Ovary (tissue), 9 donors: ENCODE data around the gene IL1RL1. TPM values are rescaled to one million over a fixed set of nuclear protein-coding genes. Genes with fewer than 3 reads are reported as not detected.

ENCODE experiments used
- DNase-seq, 5 donors: peaks; one replicate each; pipeline ENCODE4 v3.0.0-alpha.2; 2019 to 2020
- H3K27ac ChIP-seq, 2 donors: fragments of 200-600 bp; one replicate each; pipeline versions ENCODE4 v1.5.1 to v1.8.0; 2019 to 2022
- H3K27me3 ChIP-seq: fragments of 200-600 bp; one replicate; pipeline ENCODE4 v1.8.0; 2022
- H3K36me3 ChIP-seq: fragments of 200-600 bp; sonication (generic); one replicate; pipeline ENCODE4 v1.5.1; 2019
- H3K4me1 ChIP-seq: one replicate; pipeline ENCODE4 v1.8.1; 2013; ENCODE audit warnings: mild to moderate bottlenecking, moderate library complexity; ENCODE audit not compliant: insufficient read depth
- H3K4me3 ChIP-seq: fragments of 200-600 bp; sonication (generic); one replicate; pipeline ENCODE4 v1.5.1; 2017
- H3K9me3 ChIP-seq, 2 donors: fragments of 200-600 bp in 1 of 2; sonication (generic) in 1 of 2; one replicate each; pipeline versions ENCODE4 v1.5.1 to v1.8.1; 2013 to 2019; ENCODE audit warnings: mild to moderate bottlenecking in 1 of 2, moderate library complexity in 1 of 2
- EP300 ChIP-seq: sonication (generic); formaldehyde crosslinking; IDR thresholded peaks from one replicate; pipeline ENCODE4 v1.6.1; 2017; ENCODE audit warnings: antibody characterized with exemption
- POLR2A ChIP-seq: fragments of 450-650 bp; IDR thresholded peaks from one replicate; pipeline ENCODE4 v1.6.1; 2017; ENCODE audit warnings: antibody characterized with exemption, mild to moderate bottlenecking, moderate library complexity
- WGBS, 3 donors: extraction: QIAGEN DNeasy Blood & Tissue Kit in 1 of 3; methylation state at CpG; one replicate each; pipeline versions ENCODE4 v1.1.5 to v1.1.7; 2013 to 2017; 5-methylcytosine and 5-hydroxymethylcytosine counted together
- intact Hi-C, 4 donors: fragments of 100-400 bp; cut with DNase I; formaldehyde crosslinking; loops; one replicate each; pipeline versions ENCODE4 v1.11.0 to v1.15.1; 2022 to 2023
- polyA plus RNA-seq, 2 donors: library from polyadenylated mRNA; stranded (reverse); fragments of 200-250 nt in 1 of 2; fragments of 350-450 nt in 1 of 2; fragmentation: Illumina TruSeq in 1 of 2; extraction: RNeasy Lipid Tissue Mini Kit (QIAGEN cat#74804) in 1 of 2; gene quantifications; one replicate each; pipeline ENCODE4 v1.2.3, GENCODE V29; 2013 to 2014
- total RNA-seq, 7 donors: library from RNA; depleted of rRNA in 2 of 7; stranded (reverse); fragments of >200 nt in 2 of 7; fragmentation: NEBNext Ultra II Directional in 3 of 7; extraction: Animal tissue kit (Norgen Biotek cat#: 25700) in 3 of 7; gene quantifications; one replicate each; pipeline versions ENCODE4 v1.1.0 to v1.2.4, GENCODE V29; 2016 to 2023
- TF ChIP-seq, protein P1 (sequence below), 3 donors: fragments of 450-650 bp in 2 of 3; fragments of 200-600 bp in 1 of 3; IDR thresholded peaks; one replicate each; pipeline versions ENCODE4 v1.5.1 to v1.8.0; 2016 to 2022; ENCODE audit warnings: antibody characterized with exemption in 3 of 3, mild to moderate bottlenecking in 1 of 3
- donor health status: DM: no; HTN: no; CAD: no; lungs with moderate emphysema.
- donor health status: DM: no; HTN: no; CAD: no.
- donor health status: Bipolar disorder and iron deficiency.
- donor health status: DM: yes; HTN: yes; CAD: no.
- donor health status: DM: no; HTN: no; CAD: no.
- donor health status: DM: yes; HTN: yes; CAD: no.

The IL1RL1 gene
- total and polyA plus RNA-seq, 9 donors = 0.36 to 2.3 (median 1.9) TPM; not detected in 1

DNA sequence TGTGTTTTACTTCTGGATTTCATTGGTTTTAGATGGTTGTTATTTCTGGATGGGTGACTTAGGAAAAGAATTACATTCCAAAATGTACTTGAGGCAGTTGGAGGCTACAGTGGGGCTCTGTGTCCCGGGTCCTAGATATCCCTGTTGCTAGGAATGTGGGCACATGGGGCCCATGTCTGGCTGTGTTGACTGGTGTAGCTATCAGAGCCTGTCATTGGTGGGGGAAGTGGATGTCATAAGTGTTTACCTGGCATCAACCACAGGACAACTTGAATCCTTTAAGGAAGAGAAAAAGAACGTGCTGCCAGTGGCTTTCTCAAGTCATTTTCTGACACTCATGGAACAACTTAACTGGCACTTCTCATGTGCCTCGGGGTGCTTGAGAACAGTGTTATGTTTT lies 74.6 kb downstream of the IL1RL1 start:
- Histone ChIP-seq H3K27ac (no peak overlapping the region), H3K9me3 (no peaks in the 10 kb centered on the region), H3K4me3 (no peak overlapping the region), H3K4me1 (no peaks in the 10 kb centered on the region), H3K27me3 (no peaks in the 10 kb centered on the region), H3K36me3 (no peaks in the 10 kb centered on the region)
- DNase-seq = no peak
- WGBS, 3 donors = 75 to 87% (median 80%) methylated on average over 3 of the region's 3 CpGs
- TF ChIP-seq EP300 (no peak), POLR2A (no peak)
- TF ChIP-seq, protein P1, sequence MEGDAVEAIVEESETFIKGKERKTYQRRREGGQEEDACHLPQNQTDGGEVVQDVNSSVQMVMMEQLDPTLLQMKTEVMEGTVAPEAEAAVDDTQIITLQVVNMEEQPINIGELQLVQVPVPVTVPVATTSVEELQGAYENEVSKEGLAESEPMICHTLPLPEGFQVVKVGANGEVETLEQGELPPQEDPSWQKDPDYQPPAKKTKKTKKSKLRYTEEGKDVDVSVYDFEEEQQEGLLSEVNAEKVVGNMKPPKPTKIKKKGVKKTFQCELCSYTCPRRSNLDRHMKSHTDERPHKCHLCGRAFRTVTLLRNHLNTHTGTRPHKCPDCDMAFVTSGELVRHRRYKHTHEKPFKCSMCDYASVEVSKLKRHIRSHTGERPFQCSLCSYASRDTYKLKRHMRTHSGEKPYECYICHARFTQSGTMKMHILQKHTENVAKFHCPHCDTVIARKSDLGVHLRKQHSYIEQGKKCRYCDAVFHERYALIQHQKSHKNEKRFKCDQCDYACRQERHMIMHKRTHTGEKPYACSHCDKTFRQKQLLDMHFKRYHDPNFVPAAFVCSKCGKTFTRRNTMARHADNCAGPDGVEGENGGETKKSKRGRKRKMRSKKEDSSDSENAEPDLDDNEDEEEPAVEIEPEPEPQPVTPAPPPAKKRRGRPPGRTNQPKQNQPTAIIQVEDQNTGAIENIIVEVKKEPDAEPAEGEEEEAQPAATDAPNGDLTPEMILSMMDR (IDR thresholded peaks at IDR 0.05) = no peak
- intact Hi-C loops = no loop called here

DNA sequence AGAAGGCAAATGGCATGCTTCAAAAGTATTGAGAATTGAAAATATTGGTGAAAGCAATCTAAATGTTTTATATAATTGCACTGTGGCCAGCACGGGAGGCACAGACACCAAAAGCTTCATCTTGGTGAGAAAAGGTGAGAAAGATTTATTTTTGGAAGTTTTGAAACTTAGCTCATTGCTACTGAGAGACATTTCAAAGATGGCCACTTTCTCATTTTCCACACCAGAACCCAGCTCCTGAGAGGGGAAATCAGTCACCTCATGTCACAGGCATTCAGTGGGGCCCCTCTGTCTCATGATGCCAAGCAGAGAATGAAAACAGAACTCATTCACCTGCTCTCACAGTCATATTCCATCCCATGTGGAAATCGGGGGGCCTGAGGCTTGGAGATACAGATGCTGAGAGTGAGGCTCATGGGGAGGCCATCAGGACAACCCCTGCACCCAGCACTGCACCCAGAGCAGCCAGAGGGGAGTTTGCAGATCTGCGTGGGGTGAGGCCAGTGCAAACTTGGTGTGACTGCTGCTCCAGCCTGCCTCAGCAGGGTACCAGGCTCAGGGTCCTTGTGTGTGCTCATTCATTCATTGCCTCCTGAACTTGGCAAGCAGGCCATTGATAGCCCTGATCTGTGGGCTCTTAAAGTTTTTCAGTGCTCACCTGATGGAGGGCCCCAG lies 75.6 kb downstream of the IL1RL1 start:
- H3K4me3 ChIP-seq = no peak overlapping the region
- WGBS, 3 donors = 77 to 87% (median 80%) methylated on average over 3 of the region's 3 CpGs
- no peaks in the 10 kb centered on the region for H3K4me1 ChIP-seq
- intact Hi-C loops = no loop called here
- no peak for DNase-seq
- TF ChIP-seq, protein P1 (IDR thresholded peaks at IDR 0.05) = no peak
- TF ChIP-seq POLR2A (no peak), EP300 (no peak)
- no peak overlapping the region for H3K27ac ChIP-seq
- H3K27me3 ChIP-seq = no peaks in the 10 kb centered on the region
- H3K36me3 ChIP-seq = no peaks in the 10 kb centered on the region
- H3K9me3 ChIP-seq = no peaks in the 10 kb centered on the region

DNA sequence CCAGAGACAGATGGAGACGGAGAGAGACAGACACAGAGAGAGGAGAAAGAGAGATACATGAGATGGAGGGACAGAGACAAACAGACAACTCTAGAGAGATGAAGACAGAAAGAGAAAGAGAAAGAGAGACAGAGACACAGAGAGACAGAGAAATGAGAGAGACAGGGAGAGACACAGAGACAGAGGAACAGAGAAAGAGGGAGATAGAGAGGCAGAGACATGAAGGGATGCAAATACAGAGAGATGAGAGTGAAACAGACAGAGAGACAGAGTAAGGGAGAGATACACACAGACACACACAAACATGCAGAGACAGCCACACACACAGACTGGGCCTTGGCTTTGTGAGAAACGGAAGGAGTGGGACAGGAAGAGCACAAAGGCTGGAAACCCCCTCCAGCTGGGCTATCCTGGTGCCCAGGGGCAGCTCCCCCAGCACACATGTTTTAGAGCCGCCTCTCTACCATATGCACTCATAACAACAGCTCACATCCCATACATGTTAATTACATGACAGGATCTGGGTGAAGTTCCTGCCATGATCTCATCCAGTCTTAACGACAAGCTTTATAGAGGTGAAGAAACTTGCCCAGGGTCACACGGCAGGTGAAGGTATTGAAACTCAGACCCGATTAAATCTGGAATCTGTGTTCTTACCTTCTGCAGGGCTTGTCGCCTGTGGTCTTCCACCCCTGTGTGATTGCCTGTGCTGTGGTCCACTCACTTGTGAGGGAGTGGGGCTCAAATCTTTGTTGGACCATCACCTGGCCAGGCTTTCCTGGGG lies 76.6 kb downstream of the IL1RL1 start:
- no peaks in the 10 kb centered on the region for H3K36me3 ChIP-seq
- no peaks in the 10 kb centered on the region for H3K27me3 ChIP-seq
- no peaks in the 10 kb centered on the region for H3K4me1 ChIP-seq
- H3K4me3 ChIP-seq = no peak overlapping the region
- WGBS, 3 donors = 78 to 89% (median 89%) methylated on average over 7 of the region's 7 CpGs
- intact Hi-C loops = no loop called here
- TF ChIP-seq, protein P1 (IDR thresholded peaks at IDR 0.05) = no peak
- TF ChIP-seq EP300 (no peak), POLR2A (no peak)
- no peaks in the 10 kb centered on the region for H3K9me3 ChIP-seq
- H3K27ac ChIP-seq = no peak overlapping the region
- no peak for DNase-seq

DNA sequence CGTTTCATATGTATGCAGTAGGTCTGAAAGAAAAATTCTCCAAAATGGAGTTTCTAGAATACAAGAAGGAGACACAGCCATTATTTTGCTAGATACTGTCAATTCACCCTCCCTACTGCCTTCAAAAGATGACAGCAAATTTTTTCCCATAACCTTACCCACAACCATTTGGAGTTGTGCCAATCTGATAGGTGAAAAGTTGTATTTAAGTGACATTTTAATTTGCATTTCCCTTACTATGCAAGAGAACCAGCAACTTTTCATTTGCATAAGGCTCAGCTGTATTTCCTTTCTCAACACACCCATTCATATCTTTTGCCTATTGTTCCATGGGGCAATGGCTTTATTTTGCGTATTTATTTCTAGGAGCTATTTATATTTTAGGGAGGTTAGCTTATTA lies 80.2 kb downstream of the IL1RL1 start:
- intact Hi-C loops = no loop called here
- WGBS, 3 donors = 60 to 76% (median 61%) methylated on average over 2 of the region's 2 CpGs
- H3K27ac ChIP-seq = no peak overlapping the region

More for the DNA sequence above, 80.2 kb downstream of the IL1RL1 start:
- Histone ChIP-seq H3K9me3 (no peaks in the 10 kb centered on the region), H3K27me3 (no peaks in the 10 kb centered on the region), H3K4me3 (no peak overlapping the region), H3K4me1 (no peaks in the 10 kb centered on the region), H3K36me3 (no peaks in the 10 kb centered on the region)
- TF ChIP-seq EP300 (no peak), POLR2A (no peak)
- TF ChIP-seq, protein P1 (IDR thresholded peaks at IDR 0.05) = no peak
- no peak for DNase-seq
